Measurements from ENCODE around the gene SLC8A1.
A peak's percentile ranks its signal among the peaks of the same experiment; 100 is the strongest.

Gene SLC8A1

DNA sequence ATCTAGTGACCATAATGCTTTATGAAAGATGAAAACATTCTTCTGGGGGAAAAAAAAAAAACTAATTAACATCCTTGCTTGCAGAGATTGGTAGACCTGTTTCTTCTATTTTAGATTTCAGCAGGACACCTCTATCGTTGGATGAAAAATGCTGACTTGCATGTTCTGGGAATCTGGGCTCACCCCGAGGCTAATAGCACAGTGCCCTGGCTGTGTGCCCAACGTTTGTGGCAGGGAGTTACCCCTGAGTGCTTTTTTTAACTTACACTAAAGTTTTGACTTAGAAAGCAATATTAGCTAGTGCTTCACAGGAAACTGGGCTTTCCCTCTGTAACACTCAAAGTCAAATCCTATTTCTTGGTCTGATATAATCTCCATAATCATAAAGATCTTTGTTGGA, 233.2 kb downstream of the SLC8A1 start:
- DNase-seq (ENCODE audit: low read depth) = peak; percentile 29
- TF ChIP-seq CTCF (IDR thresholded peaks at IDR 0.05; ENCODE audit: insufficient read depth, low read depth, low read length, missing control alignments) = no peak
- H3K4me3 ChIP-seq (ENCODE audit: low read depth, low read length) = no peak overlapping the region

GRCh38 chr2:40213619-40214018, 238.3 kb downstream of the SLC8A1 start:
- no peak for DNase-seq (ENCODE audit: low read depth)
- H3K4me3 ChIP-seq (ENCODE audit: low read depth, low read length) = no peak overlapping the region
- TF ChIP-seq CTCF (IDR thresholded peaks at IDR 0.05; ENCODE audit: insufficient read depth, low read depth, low read length, missing control alignments) = no peak

DNA sequence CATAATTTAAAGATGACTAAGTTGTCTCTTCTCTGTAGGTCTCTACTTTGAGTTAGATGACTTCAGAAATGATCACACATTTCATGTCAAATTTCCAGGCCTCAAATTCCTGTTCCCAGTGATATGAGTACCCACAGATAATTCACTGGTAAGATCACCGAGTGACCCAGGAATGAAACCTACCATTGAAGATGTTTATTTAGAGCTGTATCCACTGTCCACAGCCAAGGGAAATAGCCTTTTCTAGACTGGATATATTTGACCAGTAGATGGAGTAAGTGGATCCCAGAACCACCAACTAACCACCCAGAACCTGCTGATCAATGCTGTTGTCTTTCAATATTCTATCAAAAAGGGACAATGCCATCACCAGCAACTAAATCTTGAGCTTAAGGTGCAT, 238.8 kb downstream of the SLC8A1 start:
- no peak overlapping the region for H3K4me3 ChIP-seq (ENCODE audit: low read depth, low read length)
- peak; percentile 3 for DNase-seq (ENCODE audit: low read depth)
- TF ChIP-seq CTCF (IDR thresholded peaks at IDR 0.05; ENCODE audit: insufficient read depth, low read depth, low read length, missing control alignments) = peak; percentile 22

- H3K4me3 ChIP-seq (ENCODE audit: low read depth, low read length) = no peak overlapping the region
- no peak for TF ChIP-seq CTCF (IDR thresholded peaks at IDR 0.05; ENCODE audit: insufficient read depth, low read depth, low read length, missing control alignments)
- no peak for DNase-seq (ENCODE audit: low read depth)
Measured at GRCh38 chr2:40210968-40211353, 240.9 kb downstream of the SLC8A1 start.

GRCh38 chr2:40210344-40210967, 241.4 kb downstream of the SLC8A1 start:
- DNase-seq (ENCODE audit: low read depth) = no peak
- no peak overlapping the region for H3K4me3 ChIP-seq (ENCODE audit: low read depth, low read length)
- TF ChIP-seq CTCF (IDR thresholded peaks at IDR 0.05; ENCODE audit: insufficient read depth, low read depth, low read length, missing control alignments) = no peak

GRCh38 chr2:40209761-40210160, 242.1 kb downstream of the SLC8A1 start:
- no peak overlapping the region for H3K4me3 ChIP-seq (ENCODE audit: low read depth, low read length)
- no peak for TF ChIP-seq CTCF (IDR thresholded peaks at IDR 0.05; ENCODE audit: insufficient read depth, low read depth, low read length, missing control alignments)
- no peak for DNase-seq (ENCODE audit: low read depth)

DNA sequence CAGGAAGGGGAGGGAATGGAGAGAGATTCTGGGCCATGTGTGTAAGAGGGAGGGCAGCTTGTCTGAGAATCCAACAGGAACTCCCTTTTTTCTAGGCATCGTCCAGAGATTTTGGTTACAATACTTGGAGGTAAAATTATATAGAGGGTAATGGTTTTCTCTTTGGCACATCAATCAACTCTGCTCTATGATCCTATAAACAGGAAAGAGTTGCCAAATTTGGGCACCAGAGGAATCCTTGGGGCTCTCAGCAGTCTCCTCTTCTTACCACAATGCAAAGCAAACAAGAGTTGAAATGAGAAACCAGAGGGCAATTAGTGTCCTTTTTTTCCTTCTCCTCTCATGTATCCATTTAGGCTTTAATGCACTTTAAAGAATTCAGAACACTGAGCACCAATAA, 243.4 kb downstream of the SLC8A1 start:
- no peak overlapping the region for H3K4me3 ChIP-seq (ENCODE audit: low read depth, low read length)

More for the DNA sequence above, 243.4 kb downstream of the SLC8A1 start:
- no peak for TF ChIP-seq CTCF (IDR thresholded peaks at IDR 0.05; ENCODE audit: insufficient read depth, low read depth, low read length, missing control alignments)
- DNase-seq (ENCODE audit: low read depth) = no peak
